Measurements from ENCODE around the gene KCNIP4. TPM values are rescaled to one million over a fixed set of nuclear protein-coding genes. Genes with fewer than 3 reads are reported as not detected.

The KCNIP4 gene
- total and polyA plus RNA-seq, 10 of the 15 experiments (the other 5 are each of a cell fraction or from before 2014, with no cell fraction given), result 0.03 to 0.23 (median 0.13) TPM; not detected in 7

DNA sequence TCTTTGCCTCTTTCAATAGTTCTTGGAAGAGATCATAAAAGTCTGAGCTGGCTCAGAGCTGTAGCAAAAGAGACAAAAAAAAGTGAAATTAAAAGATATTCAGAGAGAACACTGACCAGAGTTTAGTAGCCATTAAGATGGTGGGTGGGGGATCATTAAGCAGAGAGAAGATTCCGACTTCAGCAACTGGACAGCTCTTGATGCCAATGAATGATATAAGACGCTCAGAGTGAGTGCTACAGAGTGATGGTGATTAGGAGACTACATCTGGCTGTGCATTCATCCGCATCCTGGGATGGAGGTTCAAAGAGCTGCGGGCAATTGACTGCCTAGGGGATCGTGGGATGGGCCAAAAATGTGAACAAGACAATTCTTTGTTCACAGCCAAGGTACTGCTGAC is 1069.8 kb downstream of the KCNIP4 start:
- in situ Hi-C loops (cut with MboI) (no loop called here), intact Hi-C loops (cut with micrococcal nuclease; ENCODE audit: unreplicated experiment) (no loop called here)
- Histone ChIP-seq H3K9ac (ENCODE audit: control insufficient read depth, insufficient read depth, low read length) (no peak overlapping the region), H3K79me2 (ENCODE audit: control insufficient read depth, insufficient read depth, low read length) (no peaks in the 10 kb centered on the region), H4K20me1 (ENCODE audit: control insufficient read depth, insufficient read depth) (no peaks in the 10 kb centered on the region), H2AFZ (ENCODE audit: control insufficient read depth, low read depth, low read length) (no peak overlapping the region), H3K27ac (ENCODE audit: control insufficient read depth, insufficient read depth) (no peak overlapping the region), H3K9me3 (replicated peaks; ENCODE audit: control insufficient read depth, insufficient read depth, low read length) (no peaks in the 10 kb centered on the region), H3K36me3 (ENCODE audit: control insufficient read depth in 2 of 2, insufficient read depth in 2 of 2, low read length in 1 of 2) (no peaks in the 10 kb centered on the region), H3K27me3 (replicated peaks in 1 of 2; ENCODE audit: control insufficient read depth in 2 of 2, insufficient read depth in 2 of 2, low read length in 1 of 2) (no peaks in the 10 kb centered on the region), H3K4me1 (ENCODE audit: control insufficient read depth, insufficient read depth, low read length) (no peaks in the 10 kb centered on the region), H3K4me2 (ENCODE audit: control insufficient read depth, insufficient read depth) (no peak overlapping the region), H3K4me3 (no peak overlapping the region)
- RAD21 ChIA-PET (ENCODE audit: unreplicated experiment), result no interaction called here
- BruUV-seq (replicated peaks), result no TSS peak
- SMC1A ChIA-PET (ENCODE audit: uncharacterized antibody, unreplicated experiment), result no interaction called here
- DNase-seq (ENCODE audit: low read depth, low spot score) (no peak), ATAC-seq (no peak), FAIRE-seq (no peak)
- WGBS (ENCODE audit: insufficient coverage, insufficient replicate concordance, low lambda C conversion rate, missing lambda C conversion rate), result 1% methylated on average over 5 of the region's 5 CpGs
- POLR2A ChIA-PET, result no interaction called here
- CTCF ChIA-PET, result no interaction called here
- TF ChIP-seq, protein P1, sequence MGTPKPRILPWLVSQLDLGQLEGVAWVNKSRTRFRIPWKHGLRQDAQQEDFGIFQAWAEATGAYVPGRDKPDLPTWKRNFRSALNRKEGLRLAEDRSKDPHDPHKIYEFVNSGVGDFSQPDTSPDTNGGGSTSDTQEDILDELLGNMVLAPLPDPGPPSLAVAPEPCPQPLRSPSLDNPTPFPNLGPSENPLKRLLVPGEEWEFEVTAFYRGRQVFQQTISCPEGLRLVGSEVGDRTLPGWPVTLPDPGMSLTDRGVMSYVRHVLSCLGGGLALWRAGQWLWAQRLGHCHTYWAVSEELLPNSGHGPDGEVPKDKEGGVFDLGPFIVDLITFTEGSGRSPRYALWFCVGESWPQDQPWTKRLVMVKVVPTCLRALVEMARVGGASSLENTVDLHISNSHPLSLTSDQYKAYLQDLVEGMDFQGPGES (IDR thresholded peaks at IDR 0.05), result no peak
- TF ChIP-seq RFX5 (IDR thresholded peaks at IDR 0.05; ENCODE audit: low read depth, low read length), result no peak
- TF ChIP-seq, protein P2, sequence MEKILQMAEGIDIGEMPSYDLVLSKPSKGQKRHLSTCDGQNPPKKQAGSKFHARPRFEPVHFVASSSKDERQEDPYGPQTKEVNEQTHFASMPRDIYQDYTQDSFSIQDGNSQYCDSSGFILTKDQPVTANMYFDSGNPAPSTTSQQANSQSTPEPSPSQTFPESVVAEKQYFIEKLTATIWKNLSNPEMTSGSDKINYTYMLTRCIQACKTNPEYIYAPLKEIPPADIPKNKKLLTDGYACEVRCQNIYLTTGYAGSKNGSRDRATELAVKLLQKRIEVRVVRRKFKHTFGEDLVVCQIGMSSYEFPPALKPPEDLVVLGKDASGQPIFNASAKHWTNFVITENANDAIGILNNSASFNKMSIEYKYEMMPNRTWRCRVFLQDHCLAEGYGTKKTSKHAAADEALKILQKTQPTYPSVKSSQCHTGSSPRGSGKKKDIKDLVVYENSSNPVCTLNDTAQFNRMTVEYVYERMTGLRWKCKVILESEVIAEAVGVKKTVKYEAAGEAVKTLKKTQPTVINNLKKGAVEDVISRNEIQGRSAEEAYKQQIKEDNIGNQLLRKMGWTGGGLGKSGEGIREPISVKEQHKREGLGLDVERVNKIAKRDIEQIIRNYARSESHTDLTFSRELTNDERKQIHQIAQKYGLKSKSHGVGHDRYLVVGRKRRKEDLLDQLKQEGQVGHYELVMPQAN (conservative IDR thresholded peaks at IDR 0.05), result no peak

DNA sequence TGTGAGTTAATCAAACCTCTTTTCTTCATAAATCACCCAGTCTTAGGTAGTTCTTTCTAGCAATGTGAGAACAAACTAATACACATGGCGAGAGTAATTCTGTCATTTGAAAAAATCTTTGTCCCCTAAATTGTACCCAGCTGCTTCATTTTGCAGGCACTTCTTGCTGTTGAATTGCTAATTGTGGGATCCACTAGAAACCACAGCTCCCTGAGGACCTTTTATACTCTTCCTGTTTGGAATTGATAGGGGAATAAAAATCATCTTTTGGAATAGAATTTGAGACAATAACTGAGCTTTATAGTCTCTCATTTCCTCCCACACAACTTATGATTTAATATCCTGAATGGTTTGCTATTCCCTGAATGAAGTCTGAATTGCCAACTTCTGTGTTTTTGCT is 1078.1 kb downstream of the KCNIP4 start:
- Histone ChIP-seq H2AFZ (ENCODE audit: control insufficient read depth, low read depth, low read length) (no peak overlapping the region), H3K4me3 (no peak overlapping the region), H4K20me1 (ENCODE audit: control insufficient read depth, insufficient read depth) (no peaks in the 10 kb centered on the region), H3K79me2 (ENCODE audit: control insufficient read depth, insufficient read depth, low read length) (no peaks in the 10 kb centered on the region), H3K4me1 (ENCODE audit: control insufficient read depth, insufficient read depth, low read length) (no peaks in the 10 kb centered on the region), H3K27me3 (replicated peaks in 1 of 2; ENCODE audit: control insufficient read depth in 2 of 2, insufficient read depth in 2 of 2, low read length in 1 of 2) (no peaks in the 10 kb centered on the region), H3K36me3 (ENCODE audit: control insufficient read depth in 2 of 2, insufficient read depth in 2 of 2, low read length in 1 of 2) (no peaks in the 10 kb centered on the region), H3K27ac (ENCODE audit: control insufficient read depth, insufficient read depth) (no peak overlapping the region), H3K9me3 (replicated peaks; ENCODE audit: control insufficient read depth, insufficient read depth, low read length) (no peaks in the 10 kb centered on the region), H3K4me2 (ENCODE audit: control insufficient read depth, insufficient read depth) (no peak overlapping the region), H3K9ac (ENCODE audit: control insufficient read depth, insufficient read depth, low read length) (no peak overlapping the region)
- WGBS (ENCODE audit: insufficient coverage, insufficient replicate concordance, low lambda C conversion rate, missing lambda C conversion rate), result 0% methylated on average over 1 of the region's 1 CpG
- ChIA-PET RAD21 (ENCODE audit: unreplicated experiment) (no interaction called here), CTCF (no interaction called here), SMC1A (ENCODE audit: uncharacterized antibody, unreplicated experiment) (no interaction called here), POLR2A (no interaction called here)
- DNase-seq (ENCODE audit: low read depth, low spot score), result no peak
- no peak for ATAC-seq
- in situ Hi-C loops (cut with MboI), result no loop called here
- intact Hi-C loops (cut with micrococcal nuclease; ENCODE audit: unreplicated experiment), result no loop called here
- no TSS peak for BruUV-seq (replicated peaks)
- FAIRE-seq, result no peak
- TF ChIP-seq FOS (IDR thresholded peaks at IDR 0.05; ENCODE audit: borderline replicate concordance, extremely low read depth, insufficient read length) (no peak), IKZF1 (conservative IDR thresholded peaks at IDR 0.05) (no peak), SIN3A (IDR thresholded peaks at IDR 0.05; ENCODE audit: low read depth, low read length) (no peak), ZNF207 (IDR thresholded peaks at IDR 0.05; ENCODE audit: borderline replicate concordance) (no peak), BRCA1 (IDR thresholded peaks at IDR 0.05; ENCODE audit: low read depth, low read length) (no peak), HDAC6 (IDR thresholded peaks at IDR 0.05; ENCODE audit: unreplicated experiment) (no peak)
- TF ChIP-seq, protein P3, sequence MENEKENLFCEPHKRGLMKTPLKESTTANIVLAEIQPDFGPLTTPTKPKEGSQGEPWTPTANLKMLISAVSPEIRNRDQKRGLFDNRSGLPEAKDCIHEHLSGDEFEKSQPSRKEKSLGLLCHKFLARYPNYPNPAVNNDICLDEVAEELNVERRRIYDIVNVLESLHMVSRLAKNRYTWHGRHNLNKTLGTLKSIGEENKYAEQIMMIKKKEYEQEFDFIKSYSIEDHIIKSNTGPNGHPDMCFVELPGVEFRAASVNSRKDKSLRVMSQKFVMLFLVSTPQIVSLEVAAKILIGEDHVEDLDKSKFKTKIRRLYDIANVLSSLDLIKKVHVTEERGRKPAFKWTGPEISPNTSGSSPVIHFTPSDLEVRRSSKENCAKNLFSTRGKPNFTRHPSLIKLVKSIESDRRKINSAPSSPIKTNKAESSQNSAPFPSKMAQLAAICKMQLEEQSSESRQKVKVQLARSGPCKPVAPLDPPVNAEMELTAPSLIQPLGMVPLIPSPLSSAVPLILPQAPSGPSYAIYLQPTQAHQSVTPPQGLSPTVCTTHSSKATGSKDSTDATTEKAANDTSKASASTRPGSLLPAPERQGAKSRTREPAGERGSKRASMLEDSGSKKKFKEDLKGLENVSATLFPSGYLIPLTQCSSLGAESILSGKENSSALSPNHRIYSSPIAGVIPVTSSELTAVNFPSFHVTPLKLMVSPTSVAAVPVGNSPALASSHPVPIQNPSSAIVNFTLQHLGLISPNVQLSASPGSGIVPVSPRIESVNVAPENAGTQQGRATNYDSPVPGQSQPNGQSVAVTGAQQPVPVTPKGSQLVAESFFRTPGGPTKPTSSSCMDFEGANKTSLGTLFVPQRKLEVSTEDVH (IDR thresholded peaks at IDR 0.05; ENCODE audit: low read depth, partially characterized antibody), result no peak
- TF ChIP-seq, protein P4, sequence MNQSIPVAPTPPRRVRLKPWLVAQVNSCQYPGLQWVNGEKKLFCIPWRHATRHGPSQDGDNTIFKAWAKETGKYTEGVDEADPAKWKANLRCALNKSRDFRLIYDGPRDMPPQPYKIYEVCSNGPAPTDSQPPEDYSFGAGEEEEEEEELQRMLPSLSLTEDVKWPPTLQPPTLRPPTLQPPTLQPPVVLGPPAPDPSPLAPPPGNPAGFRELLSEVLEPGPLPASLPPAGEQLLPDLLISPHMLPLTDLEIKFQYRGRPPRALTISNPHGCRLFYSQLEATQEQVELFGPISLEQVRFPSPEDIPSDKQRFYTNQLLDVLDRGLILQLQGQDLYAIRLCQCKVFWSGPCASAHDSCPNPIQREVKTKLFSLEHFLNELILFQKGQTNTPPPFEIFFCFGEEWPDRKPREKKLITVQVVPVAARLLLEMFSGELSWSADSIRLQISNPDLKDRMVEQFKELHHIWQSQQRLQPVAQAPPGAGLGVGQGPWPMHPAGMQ (IDR thresholded peaks at IDR 0.05; ENCODE audit: borderline replicate concordance), result no peak

Data from GM12878 (cell line).